ENCODE results near the gene RCC2.
"Not testable (repeated sequence)": the region's sequence is repeated elsewhere in the genome, so short reads cannot be mapped to it uniquely, and the experiment has no call there.

Gene RCC2

DNA sequence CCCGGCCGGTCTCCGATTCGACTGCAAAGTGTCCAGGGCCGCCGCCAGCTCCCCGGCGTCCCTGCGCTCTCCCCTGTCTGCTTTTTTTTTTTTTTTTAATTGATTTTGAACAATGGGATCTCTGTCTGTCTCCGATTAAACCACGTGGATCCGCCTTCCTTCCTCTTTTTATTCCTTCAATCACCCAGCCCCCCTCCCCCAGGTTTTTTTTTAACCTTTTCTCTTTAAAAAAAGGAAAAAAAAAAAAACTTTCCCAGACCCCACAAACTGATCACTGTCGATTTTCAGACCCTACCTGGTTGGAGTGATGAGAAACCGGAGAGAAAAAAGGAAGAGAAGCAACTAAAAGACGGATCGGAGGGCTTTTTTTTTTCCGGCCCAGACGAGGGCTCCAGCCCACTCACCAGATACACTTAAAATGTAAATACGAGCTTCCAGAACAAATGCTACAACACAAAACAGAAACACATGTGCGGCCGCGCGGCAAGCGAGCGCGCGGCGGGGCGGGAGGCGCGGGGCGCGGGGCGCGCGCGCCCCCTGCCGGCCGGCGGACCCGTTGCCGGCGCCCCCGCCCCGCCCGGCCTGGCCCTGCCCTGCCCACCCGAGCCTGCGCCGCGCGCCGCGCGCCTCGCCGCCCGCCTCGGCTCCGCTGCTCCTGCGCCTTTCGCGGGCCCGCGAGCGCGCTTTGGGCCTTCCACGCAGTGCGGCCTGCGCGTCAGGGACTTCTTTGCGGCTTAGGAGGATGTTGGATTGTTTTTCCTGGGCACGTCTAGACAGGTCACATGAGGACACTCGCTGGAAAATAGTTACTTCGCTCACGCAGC, at the start of gene RCC2:
Gene RCC2 (minus strand): TSS at position 428 of the 824 bp plus-strand sequence. CDS start 1,163 bp downstream, outside the sequence.
- DNase-seq, result peak; percentile 79

GRCh38 chr1:17486242-17486641, 46.8 kb upstream of the RCC2 start:
- DNase-seq, result no peak

DNA sequence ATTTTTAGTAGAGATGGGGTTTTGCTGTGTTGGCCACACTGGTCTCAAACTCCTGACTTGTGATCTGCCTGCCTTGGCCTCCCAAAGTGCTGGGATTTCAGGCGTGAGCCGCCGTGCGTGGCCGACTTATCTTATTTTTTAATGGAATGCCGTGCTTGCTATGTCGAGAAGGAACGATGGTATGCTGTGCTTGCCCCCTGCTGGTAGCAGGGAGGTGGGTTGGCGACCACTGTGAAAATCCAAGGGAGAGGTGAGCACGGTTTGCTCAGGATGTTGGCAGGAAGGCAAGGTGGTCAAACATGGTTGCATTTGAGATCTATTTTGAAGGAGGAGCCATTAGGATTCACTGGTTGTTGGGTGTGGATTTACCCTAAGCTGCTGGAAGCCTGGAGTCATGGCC, 45.8 kb upstream of the RCC2 start:
- peak; percentile 13 for DNase-seq

GRCh38 chr1:17481981-17482380, 42.5 kb upstream of the RCC2 start:
- DNase-seq, result not testable (repeated sequence)

- no peak for DNase-seq
These were observed 41.4 kb upstream of the RCC2 start for GRCh38 chr1:17480846-17481245.

DNA sequence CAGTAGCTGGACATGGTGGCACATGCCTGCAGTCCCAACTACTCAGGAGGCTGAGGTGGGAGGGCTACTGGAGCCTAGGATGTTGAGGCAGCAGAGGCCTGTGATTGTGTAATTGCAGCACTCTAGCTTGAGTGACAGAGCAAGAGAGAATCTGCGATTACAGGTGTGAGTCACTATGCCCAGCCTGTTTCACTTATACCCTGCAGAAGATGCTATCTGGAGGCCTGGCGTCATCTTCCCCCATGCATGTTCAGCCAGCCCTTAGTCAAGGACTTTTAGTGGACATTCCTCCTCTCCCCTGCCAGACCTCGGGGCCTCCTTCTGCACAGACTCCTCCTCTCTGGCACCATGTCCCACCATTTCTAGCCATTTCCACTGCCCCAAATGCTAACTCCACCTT, 36.3 kb upstream of the RCC2 start:
- DNase-seq, result no peak

GRCh38 chr1:17474836-17475555, 35.5 kb upstream of the RCC2 start:
- not testable (repeated sequence) for DNase-seq

DNA sequence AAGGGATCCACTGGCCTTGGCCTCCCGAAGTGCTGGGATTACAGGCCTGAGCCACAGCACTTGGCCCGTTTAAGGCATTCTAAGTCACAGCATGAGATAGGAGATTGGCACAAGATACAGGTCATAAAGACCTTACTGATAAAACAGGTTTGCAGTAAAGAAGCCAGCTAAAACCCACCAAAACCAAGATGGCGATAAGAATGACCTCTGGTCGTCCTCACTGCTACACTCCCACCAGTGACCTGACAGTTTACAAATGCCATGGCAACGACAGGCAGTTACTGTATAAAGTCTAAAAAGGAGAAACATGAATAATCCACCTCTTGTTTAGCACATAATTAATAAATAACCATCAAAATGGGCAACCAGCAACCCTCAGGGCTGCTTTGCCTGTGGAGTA, 33.3 kb upstream of the RCC2 start:
- DNase-seq, result no peak

GRCh38 chr1:17471393-17471792, 31.9 kb upstream of the RCC2 start:
- DNase-seq, result no peak

- no peak for DNase-seq
These were observed 30.7 kb upstream of the RCC2 start for GRCh38 chr1:17470021-17470799.

GRCh38 chr1:17468357-17469265, 29.1 kb upstream of the RCC2 start:
- DNase-seq, result not testable (repeated sequence)

GRCh38 chr1:17466359-17466758, 26.9 kb upstream of the RCC2 start:
- DNase-seq, result no peak

DNA sequence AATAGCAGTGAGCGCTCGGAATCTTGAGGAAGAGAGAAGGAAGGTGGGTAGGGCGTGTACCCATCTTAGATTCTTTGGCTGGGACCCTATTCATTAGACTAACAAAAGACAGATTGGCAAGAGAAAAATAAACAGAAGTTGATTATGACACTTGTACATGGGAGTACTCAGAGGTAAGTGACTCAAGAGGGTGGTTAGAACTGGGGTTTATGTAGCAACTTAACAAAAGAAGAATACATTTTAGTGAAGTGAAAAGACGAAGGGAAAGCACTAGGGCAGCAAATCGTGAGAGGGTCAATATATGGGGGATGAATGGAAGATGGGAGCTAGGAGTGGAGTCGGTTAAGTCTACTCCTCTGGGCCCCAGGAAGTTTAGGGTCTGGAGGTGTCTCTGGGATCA, 25.8 kb upstream of the RCC2 start:
- no peak for DNase-seq

GRCh38 chr1:17463991-17464390, 24.5 kb upstream of the RCC2 start:
- no peak for DNase-seq

- DNase-seq, result no peak
These were observed 23.2 kb upstream of the RCC2 start for GRCh38 chr1:17462669-17463068.

GRCh38 chr1:17460219-17460618, 20.7 kb upstream of the RCC2 start:
- no peak for DNase-seq

DNA sequence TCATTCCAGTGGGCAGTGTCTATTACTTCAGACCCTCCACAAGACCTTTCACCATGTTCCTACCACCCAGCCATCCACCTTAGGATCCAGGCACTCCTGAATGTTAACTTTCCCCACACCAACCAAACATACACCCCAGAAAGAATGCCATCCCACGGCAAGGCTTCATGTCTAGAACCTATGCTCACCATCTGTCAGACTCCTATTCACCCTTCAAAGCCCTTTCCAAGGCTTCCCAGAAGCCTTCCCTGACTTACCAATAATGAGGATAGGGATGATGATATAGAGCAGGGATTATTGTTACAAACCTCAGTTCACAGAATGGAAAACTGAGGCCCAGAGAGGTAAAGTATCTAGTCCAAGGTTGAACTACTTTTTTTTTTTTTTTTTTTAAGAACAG, 19.3 kb upstream of the RCC2 start:
- DNase-seq, result no peak

DNA sequence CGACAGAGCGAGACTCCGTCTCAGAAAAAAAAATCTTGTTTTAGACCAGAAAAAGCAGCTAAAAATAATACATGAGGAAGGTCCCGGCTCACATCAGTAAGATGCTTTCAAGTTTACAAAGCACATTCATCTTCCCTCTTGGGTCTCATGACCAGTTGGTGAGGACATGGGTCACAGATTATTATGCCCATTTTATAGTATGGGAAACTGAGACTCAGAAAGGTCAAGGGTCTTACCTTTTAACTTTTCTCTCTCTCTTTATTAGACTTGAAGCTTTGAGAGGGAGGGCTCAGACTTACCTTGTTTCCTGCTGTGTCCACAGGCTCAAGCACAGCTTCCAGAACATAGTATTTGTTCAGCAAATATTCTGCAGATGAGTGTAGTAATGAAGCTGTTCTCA, 13.2 kb upstream of the RCC2 start:
- DNase-seq, result no peak

DNA sequence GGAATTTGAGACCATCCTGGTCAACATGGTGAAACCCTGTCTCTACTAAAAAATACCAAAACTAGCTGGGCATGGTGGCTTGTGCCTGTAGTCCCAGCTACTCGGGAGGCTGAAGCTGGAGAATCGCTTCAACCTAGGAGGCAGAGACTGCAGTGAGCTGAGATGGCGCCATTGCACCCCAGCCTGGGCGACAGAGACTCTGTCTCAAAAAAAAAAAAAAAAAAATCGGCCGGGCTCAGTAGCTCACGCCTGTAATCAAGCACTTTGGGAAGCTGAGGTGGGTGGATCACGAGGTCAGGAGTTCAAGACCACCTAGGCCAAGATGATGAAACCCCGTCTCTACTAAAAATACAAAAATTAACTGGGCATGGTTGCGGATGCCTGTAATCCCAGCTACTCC, 12.7 kb upstream of the RCC2 start:
- DNase-seq, result not testable (repeated sequence)

DNA sequence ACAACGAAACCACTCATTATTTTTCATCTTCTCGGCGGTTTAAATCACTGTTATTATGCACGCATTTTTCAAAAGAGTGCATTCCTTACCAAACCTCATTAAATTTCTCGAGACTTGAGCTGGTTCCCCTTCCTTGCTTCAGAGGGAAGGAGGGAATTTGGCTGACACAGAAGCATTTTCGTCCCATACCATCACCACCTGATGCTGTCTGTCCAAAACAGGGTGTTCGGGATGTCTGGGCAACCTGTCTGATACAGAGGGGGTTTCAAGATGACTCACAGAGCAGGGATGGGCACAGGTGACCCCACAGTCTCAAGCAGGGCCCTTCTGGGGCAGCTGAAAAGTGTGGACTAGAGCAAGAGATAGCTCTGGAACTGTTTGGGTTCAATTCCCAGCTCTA, 12.3 kb upstream of the RCC2 start:
- no peak for DNase-seq

- no peak for DNase-seq
These were observed 8.1 kb upstream of the RCC2 start for GRCh38 chr1:17447501-17447992.

- no peak for DNase-seq
These were observed 3.4 kb upstream of the RCC2 start for GRCh38 chr1:17442841-17443240.

All from CD4-positive, alpha-beta T cell treated with Interleukin-6 for 4 hours (primary cell).